ENCODE data around the gene MUC4.
A peak's percentile ranks its signal among the peaks of the same experiment; 100 is the strongest.

The MUC4 gene

GRCh38 chr3:195700319-195700718 lies 111.4 kb downstream of the MUC4 start:
- TF ChIP-seq ZFX (IDR thresholded peaks at IDR 0.05; ENCODE audit: borderline replicate concordance) (no peak), CTCF (IDR thresholded peaks at IDR 0.05) (no peak)
- H3K27ac ChIP-seq: no peak overlapping the region

- TF ChIP-seq CTCF (IDR thresholded peaks at IDR 0.05) (no peak), ZFX (IDR thresholded peaks at IDR 0.05; ENCODE audit: borderline replicate concordance) (no peak)
- H3K27ac ChIP-seq: no peak overlapping the region
These were observed 111.9 kb downstream of the MUC4 start for GRCh38 chr3:195699860-195700259.

GRCh38 chr3:195699388-195699771 lies 112.3 kb downstream of the MUC4 start:
- TF ChIP-seq ZFX (IDR thresholded peaks at IDR 0.05; ENCODE audit: borderline replicate concordance) (no peak), CTCF (IDR thresholded peaks at IDR 0.05) (no peak)
- H3K27ac ChIP-seq: no peak overlapping the region

GRCh38 chr3:195698647-195699387 lies 112.9 kb downstream of the MUC4 start:
- peak overlapping the region; percentile 14; the same call in 1 of the 2 replicates for H3K27ac ChIP-seq
- TF ChIP-seq ZFX (IDR thresholded peaks at IDR 0.05; ENCODE audit: borderline replicate concordance): no peak
- no peak for TF ChIP-seq CTCF (IDR thresholded peaks at IDR 0.05)

- TF ChIP-seq ZFX (IDR thresholded peaks at IDR 0.05; ENCODE audit: borderline replicate concordance): no peak
- no peak for TF ChIP-seq CTCF (IDR thresholded peaks at IDR 0.05)
- H3K27ac ChIP-seq: peak overlapping the region; percentile 14; the same call in 1 of the 2 replicates
These were observed 113.4 kb downstream of the MUC4 start for GRCh38 chr3:195698325-195698646.

GRCh38 chr3:195697582-195698324 lies 114.0 kb downstream of the MUC4 start:
- TF ChIP-seq ZFX (IDR thresholded peaks at IDR 0.05; ENCODE audit: borderline replicate concordance) (no peak), CTCF (IDR thresholded peaks at IDR 0.05) (no peak)
- H3K27ac ChIP-seq: peak overlapping the region; percentile 14; the same call in 1 of the 2 replicates
